Measurements from ENCODE around the gene TMEM87B. TPM values are rescaled to one million over a fixed set of nuclear protein-coding genes. Genes with fewer than 3 reads are reported as not detected.

TMEM87B gene
- total and polyA plus RNA-seq, 2 of the 8 experiments (the other 6 are each of a cell fraction or from before 2014, with no cell fraction given): 7.2 to 9.0 TPM

- Histone ChIP-seq H2AFZ (ENCODE audit: low read length) (peak overlapping the region; percentile 31), H2BK5ac (ENCODE audit: low read depth, low read length) (peak overlapping the region; percentile 67; the same call in 1 of the 2 replicates), H2BK12ac (ENCODE audit: low read depth, low read length) (no peak overlapping the region), H3K79me1 (ENCODE audit: low read depth, low read length) (0 out of 2 replicates have a peak, but pooled peaks cover 2% of the 10 kb centered on the region), H2AK5ac (ENCODE audit: low read depth, low read length) (no peak overlapping the region; the same call in 1 of the 2 replicates), H2BK20ac (ENCODE audit: low read length) (no peak overlapping the region; the same call in 1 of the 2 replicates), H3K27ac (ENCODE audit: low read depth, low read length) (peak overlapping the region; percentile 58; the same call in 1 of the 2 replicates), H3K56ac (replicated peaks; ENCODE audit: insufficient read length, low read depth, low read length) (no peak overlapping the region), H3K14ac (ENCODE audit: insufficient read length) (no peak overlapping the region), H2BK15ac (ENCODE audit: low read length) (no peak overlapping the region), H3K9ac (replicated peaks in 1 of 4; ENCODE audit: extremely low read depth in 1 of 4, low read depth in 3 of 4, low read length in 3 of 4) (no peak overlapping the region), H3K18ac (ENCODE audit: extremely low read depth, low read length) (peak overlapping the region; percentile 54; the same call in 1 of the 2 replicates), H4K5ac (ENCODE audit: insufficient read length, low read depth, low read length) (peak overlapping the region; percentile 24), H3K36me3 (ENCODE audit: control insufficient read depth in 2 of 4, insufficient read depth in 4 of 4, low read length in 3 of 4) (no peaks in the 10 kb centered on the region), H3K23me2 (ENCODE audit: low read depth, low read length) (no peaks in the 10 kb centered on the region), H4K91ac (replicated peaks; ENCODE audit: insufficient read length, low read length) (no peak overlapping the region), H4K8ac (ENCODE audit: extremely low read depth, insufficient read depth, low read length) (no peak overlapping the region), H3K4me2 (ENCODE audit: insufficient read depth in 1 of 2, low read depth in 2 of 2, low read length in 2 of 2) (peak overlapping the region; percentile 12 to 38; a peak in 3 of 4 replicates), H3K4me1 (replicated peaks in 1 of 4; ENCODE audit: control insufficient read depth in 3 of 4, insufficient read depth in 4 of 4, low read length in 3 of 4) (peaks cover 0 to 9% (median 5%) of the 10 kb centered on the region in 4 experiments; a peak in 4 of 7 replicates), H3K4me3 (ENCODE audit: extremely low read depth in 1 of 4, insufficient read depth in 2 of 4, low read depth in 3 of 4, low read length in 4 of 4) (peak overlapping the region in 1 of 4 experiments; percentile 14; a peak in 1 of 8 replicates), H3K9me3 (ENCODE audit: insufficient read depth in 2 of 2, low read depth in 1 of 2, low read length in 1 of 2) (no peaks in the 10 kb centered on the region), H2BK120ac (replicated peaks; ENCODE audit: low read depth, low read length) (no peak overlapping the region), H4K20me1 (replicated peaks in 1 of 2; ENCODE audit: control insufficient read depth in 1 of 2, insufficient read depth in 2 of 2, low read length in 2 of 2) (no peaks in the 10 kb centered on the region), H3K23ac (ENCODE audit: insufficient read length) (no peak overlapping the region), H3K27me3 (replicated peaks in 1 of 4; ENCODE audit: control insufficient read depth in 3 of 4, extremely low read depth in 1 of 4, insufficient read depth in 3 of 4, low read length in 3 of 4) (no peaks in the 10 kb centered on the region), H3K4ac (replicated peaks; ENCODE audit: insufficient read length, low read depth, low read length) (no peak overlapping the region), H3K79me2 (ENCODE audit: control insufficient read depth in 1 of 2, insufficient read depth in 2 of 2, low read length in 2 of 2) (no peaks in the 10 kb centered on the region)
- DNase-seq (ENCODE audit: low read depth in 1 of 2, low spot score in 2 of 2) (peak in 1 of 2 experiments; percentile 44), FAIRE-seq (peak; percentile 32)
- TF ChIP-seq ATF3 (IDR thresholded peaks at IDR 0.05; ENCODE audit: insufficient read depth, low read depth, low read length) (no peak), SP4 (IDR thresholded peaks at IDR 0.05; ENCODE audit: low read length) (no peak), NANOG (IDR thresholded peaks at IDR 0.05; ENCODE audit: insufficient read depth, low read depth, low read length, poor library complexity, severe bottlenecking) (peak; percentile 31), POLR2A (IDR thresholded peaks at IDR 0.05; ENCODE audit: control extremely low read depth in 1 of 2, low read depth in 2 of 2, low read length in 2 of 2) (no peak), ASH2L (IDR thresholded peaks at IDR 0.05; ENCODE audit: low read length) (peak; percentile 61), USF2 (IDR thresholded peaks at IDR 0.05; ENCODE audit: low read length) (no peak), E2F6 (IDR thresholded peaks at IDR 0.05) (0 out of 2 replicates have a peak, but pooled peaks have one; percentile 26), EGR1 (IDR thresholded peaks at IDR 0.05; ENCODE audit: borderline replicate concordance, low read depth, low read length) (no peak), TAF7 (optimal IDR thresholded peaks at IDR 0.05; ENCODE audit: borderline replicate concordance, low read depth, low read length) (peak; percentile 30)
- ChIA-PET POLR2A (ENCODE audit: partially characterized antibody) (no interaction called here), CTCF (ENCODE audit: partially characterized antibody) (interaction anchor here (0.6 to 5.9 kb wide), 6 partner anchors 11 to 77 kb away, joined by 3 to 28 read pairs (median 4); no protein-coding TSS in a partner anchor)
- whole genome bisulfite sequencing, 2 experiments (ENCODE audit: extremely low coverage in 1 of 2, insufficient coverage in 1 of 2, insufficient read length in 1 of 2, insufficient replicate concordance in 2 of 2, low coverage in 1 of 2, low lambda C conversion rate in 2 of 2, missing lambda C conversion rate in 1 of 2): 35% methylated on average over 11 of the region's 12 CpGs; no CpG with 5 or more reads in 1 of the 2 experiments
Measured at GRCh38 chr2:112031473-112032223, 23.4 kb upstream of the TMEM87B start.

All from H1 (cell line).